PC-9 (cell line): Measurements from ENCODE around the gene DNAI1.

Experiments
- CTCF ChIP-seq: fragments of 200-600 bp; sonication (generic); conservative IDR thresholded peaks from 2 replicates; pipeline ENCODE4 v1.6.1; 2017; ENCODE audit warnings: mixed run types, antibody characterized with exemption, mild to moderate bottlenecking, moderate library complexity
- EZH2 ChIP-seq: fragments of 200-600 bp; sonication (generic); IDR thresholded peaks from 2 replicates; pipeline ENCODE4 v1.8.0; 2017; ENCODE audit warnings: antibody characterized with exemption, low read depth

- no peak for TF ChIP-seq CTCF
- no peak for TF ChIP-seq EZH2
Observed at GRCh38 chr9:34512131-34513078, 53.8 kb downstream of the DNAI1 start.
